Measurements from ENCODE around the gene ANTKMT. TPM values are rescaled to one million over a fixed set of nuclear protein-coding genes. Genes with fewer than 3 reads are reported as not detected.
A peak's percentile ranks its signal among the peaks of the same experiment; 100 is the strongest.

ANTKMT gene
- total RNA-seq = 7.9 TPM
- 29.3 TPM for polyA plus RNA-seq

GRCh38 chr16:720990-721764 lies at the start of gene ANTKMT:
Gene ANTKMT, plus strand, starts transcription at chr16:721146. Its CDS starts 129 bp downstream, at chr16:721275.
- H3K36me3 ChIP-seq (ENCODE audit: insufficient read depth) = no peaks in the 10 kb centered on the region
- peak within 1 kb of the TSS; percentile 83 for H3K27ac ChIP-seq (ENCODE audit: low read depth)
- H3K4me3 ChIP-seq (ENCODE audit: low read depth, low read length) = peak within 1 kb of the TSS; percentile 72
- 6% methylated on average over 106 of the region's 106 CpGs for WGBS
- H3K4me1 ChIP-seq (ENCODE audit: insufficient read depth) = no peaks in the 10 kb centered on the region
- DNase-seq (ENCODE audit: extremely low spot score) = no peak

- H3K27ac ChIP-seq (ENCODE audit: low read depth) = no peak overlapping the region
- 86% methylated on average over 40 of the region's 40 CpGs for WGBS
- no peaks in the 10 kb centered on the region for H3K36me3 ChIP-seq (ENCODE audit: insufficient read depth)
- no peak overlapping the region for H3K4me3 ChIP-seq (ENCODE audit: low read depth, low read length)
- no peaks in the 10 kb centered on the region for H3K4me1 ChIP-seq (ENCODE audit: insufficient read depth)
- no peak for DNase-seq (ENCODE audit: extremely low spot score)
Measured at GRCh38 chr16:671353-672131, 49.4 kb upstream of the ANTKMT start.

GRCh38 chr16:672371-672770 lies 48.6 kb upstream of the ANTKMT start:
- DNase-seq (ENCODE audit: extremely low spot score) = no peak
- no peak overlapping the region for H3K4me3 ChIP-seq (ENCODE audit: low read depth, low read length)
- no peak overlapping the region for H3K27ac ChIP-seq (ENCODE audit: low read depth)
- no peaks in the 10 kb centered on the region for H3K36me3 ChIP-seq (ENCODE audit: insufficient read depth)
- H3K4me1 ChIP-seq (ENCODE audit: insufficient read depth) = no peaks in the 10 kb centered on the region
- 91% methylated on average over 19 of the region's 19 CpGs for WGBS

- no peak overlapping the region for H3K4me3 ChIP-seq (ENCODE audit: low read depth, low read length)
Measured at GRCh38 chr16:672851-673250, 48.1 kb upstream of the ANTKMT start.

GRCh38 chr16:673399-673991 lies 47.5 kb upstream of the ANTKMT start:
- Histone ChIP-seq H3K36me3 (ENCODE audit: insufficient read depth) (no peaks in the 10 kb centered on the region), H3K4me1 (ENCODE audit: insufficient read depth) (no peaks in the 10 kb centered on the region), H3K27ac (ENCODE audit: low read depth) (no peak overlapping the region), H3K4me3 (ENCODE audit: low read depth, low read length) (no peak overlapping the region)
- DNase-seq (ENCODE audit: extremely low spot score) = no peak
- 91% methylated on average over 18 of the region's 18 CpGs for WGBS

More at GRCh38 chr16:672851-673250, 48.1 kb upstream of the ANTKMT start:
- DNase-seq (ENCODE audit: extremely low spot score) = no peak
- WGBS = 92% methylated on average over 21 of the region's 21 CpGs
- Histone ChIP-seq H3K27ac (ENCODE audit: low read depth) (no peak overlapping the region), H3K36me3 (ENCODE audit: insufficient read depth) (no peaks in the 10 kb centered on the region), H3K4me1 (ENCODE audit: insufficient read depth) (no peaks in the 10 kb centered on the region)

GRCh38 chr16:674214-674881 lies 46.6 kb upstream of the ANTKMT start:
- Histone ChIP-seq H3K4me1 (ENCODE audit: insufficient read depth) (no peaks in the 10 kb centered on the region), H3K27ac (ENCODE audit: low read depth) (no peak overlapping the region), H3K36me3 (ENCODE audit: insufficient read depth) (no peaks in the 10 kb centered on the region), H3K4me3 (ENCODE audit: low read depth, low read length) (no peak overlapping the region)
- WGBS = 81% methylated on average over 22 of the region's 22 CpGs
- no peak for DNase-seq (ENCODE audit: extremely low spot score)

- H3K4me3 ChIP-seq (ENCODE audit: low read depth, low read length) = peak within 1 kb of the TSS; percentile 9
- DNase-seq (ENCODE audit: extremely low spot score) = no peak
- no peaks in the 10 kb centered on the region for H3K36me3 ChIP-seq (ENCODE audit: insufficient read depth)
- H3K4me1 ChIP-seq (ENCODE audit: insufficient read depth) = no peaks in the 10 kb centered on the region
- no peak within 1 kb of the TSS for H3K27ac ChIP-seq (ENCODE audit: low read depth)
- 3% methylated on average over 73 of the region's 73 CpGs for WGBS
Measured at GRCh38 chr16:674968-675883, 45.7 kb upstream of the ANTKMT start, which contains the start of gene RHBDL1. Gene RHBDL1, plus strand, starts transcription at chr16:675671. Its CDS starts 120 bp downstream, at chr16:675791.

GRCh38 chr16:675884-676564 lies 44.9 kb upstream of the ANTKMT start:
- 37% methylated on average over 25 of the region's 25 CpGs for WGBS
- DNase-seq (ENCODE audit: extremely low spot score) = no peak

GRCh38 chr16:676565-676902 lies 44.4 kb upstream of the ANTKMT start:
- no peak for DNase-seq (ENCODE audit: extremely low spot score)
- Histone ChIP-seq H3K4me1 (ENCODE audit: insufficient read depth) (no peaks in the 10 kb centered on the region), H3K36me3 (ENCODE audit: insufficient read depth) (no peaks in the 10 kb centered on the region), H3K27ac (ENCODE audit: low read depth) (no peak overlapping the region), H3K4me3 (ENCODE audit: low read depth, low read length) (no peak overlapping the region)
- 88% methylated on average over 21 of the region's 21 CpGs for WGBS

More at GRCh38 chr16:675884-676564, 44.9 kb upstream of the ANTKMT start:
- Histone ChIP-seq H3K27ac (ENCODE audit: low read depth) (no peak overlapping the region), H3K4me1 (ENCODE audit: insufficient read depth) (no peaks in the 10 kb centered on the region), H3K36me3 (ENCODE audit: insufficient read depth) (no peaks in the 10 kb centered on the region), H3K4me3 (ENCODE audit: low read depth, low read length) (no peak overlapping the region)

- Histone ChIP-seq H3K4me1 (ENCODE audit: insufficient read depth) (no peaks in the 10 kb centered on the region), H3K27ac (ENCODE audit: low read depth) (no peak overlapping the region), H3K36me3 (ENCODE audit: insufficient read depth) (no peaks in the 10 kb centered on the region), H3K4me3 (ENCODE audit: low read depth, low read length) (no peak overlapping the region)
- peak; percentile 64 for DNase-seq (ENCODE audit: extremely low spot score)
- 63% methylated on average over 23 of the region's 23 CpGs for WGBS
Measured at GRCh38 chr16:676913-677312, 44.0 kb upstream of the ANTKMT start.

GRCh38 chr16:677316-678190 lies 43.4 kb upstream of the ANTKMT start:
- H3K4me3 ChIP-seq (ENCODE audit: low read depth, low read length) = no peak overlapping the region
- H3K27ac ChIP-seq (ENCODE audit: low read depth) = no peak overlapping the region
- no peak for DNase-seq (ENCODE audit: extremely low spot score)
- WGBS = 47% methylated on average over 57 of the region's 57 CpGs
- no peaks in the 10 kb centered on the region for H3K4me1 ChIP-seq (ENCODE audit: insufficient read depth)
- H3K36me3 ChIP-seq (ENCODE audit: insufficient read depth) = peaks cover under 1% of the 10 kb centered on the region
